Left ventricle myocardium inferior (tissue), 1 donor: ENCODE measurements around the gene LRRC71. TPM values are rescaled to one million over a fixed set of nuclear protein-coding genes. Genes with fewer than 3 reads are reported as not detected.

Experiments
- DNase-seq: peaks from one replicate; pipeline ENCODE4 v3.0.0-alpha.2; 2020
- H3K27ac ChIP-seq: fragments of 200-600 bp; replicated peaks from 2 replicates; pipeline ENCODE4 v1.8.0; 2021
- H3K27me3 ChIP-seq: fragments of 200-600 bp; 2 replicates; pipeline ENCODE4 v1.8.0; 2021; ENCODE audit warnings: low read depth
- H3K36me3 ChIP-seq: fragments of 200-600 bp; 2 replicates; pipeline ENCODE4 v1.8.0; 2021
- H3K4me1 ChIP-seq: fragments of 200-600 bp; 2 replicates; pipeline ENCODE4 v1.8.0; 2021
- H3K4me3 ChIP-seq: fragments of 200-600 bp; 2 replicates; pipeline ENCODE4 v1.8.0; 2021; ENCODE audit warnings: mild to moderate bottlenecking, moderate library complexity
- H3K9me3 ChIP-seq: fragments of 200-600 bp; replicated peaks from 2 replicates; pipeline ENCODE4 v1.8.0; 2021
- intact Hi-C: fragments of 100-400 bp; cut with micrococcal nuclease; formaldehyde crosslinking; loops from one replicate; pipeline ENCODE4 v1.11.0; 2022
- total RNA-seq: library from RNA; stranded (reverse); fragmentation: NEBNext Ultra II Directional; extraction: Animal tissue kit (Norgen Biotek cat#: 25700); gene quantifications from one replicate; pipeline ENCODE4 v1.2.1, GENCODE V29; 2021
- TF ChIP-seq, protein P1 (sequence below): fragments of 200-600 bp; IDR thresholded peaks from 2 replicates; pipeline ENCODE4 v1.8.0; 2021; ENCODE audit warnings: antibody characterized with exemption, mild to moderate bottlenecking, borderline replicate concordance
- donor health status: DM: no; HTN: yes; CAD: no; lungs with severe emphysema.

The LRRC71 gene
- total RNA-seq, 1 donor from 2014 or later = 0.27 TPM

DNA sequence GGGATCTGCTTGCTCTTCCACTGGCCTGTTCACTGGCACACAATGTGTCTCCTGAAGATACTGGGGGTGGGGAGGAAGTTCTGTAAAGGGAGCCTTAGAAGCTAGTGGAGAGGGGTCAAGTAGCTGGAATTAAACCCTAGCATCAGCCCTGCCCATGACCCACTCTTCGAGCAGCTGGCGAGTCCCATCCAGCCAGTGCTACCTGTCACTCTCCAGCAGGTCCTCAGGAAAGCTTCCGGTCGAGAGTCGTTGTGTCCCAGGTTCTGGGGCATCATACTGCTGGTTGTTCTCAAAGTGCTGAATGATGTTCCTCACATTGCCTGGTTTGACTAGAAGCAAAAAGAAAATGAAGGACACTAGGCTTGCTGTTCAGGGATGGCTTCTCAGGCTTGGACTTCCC lies 30.9 kb downstream of the LRRC71 start:
- no peak overlapping the region for H3K27ac ChIP-seq
- TF ChIP-seq, protein P1, sequence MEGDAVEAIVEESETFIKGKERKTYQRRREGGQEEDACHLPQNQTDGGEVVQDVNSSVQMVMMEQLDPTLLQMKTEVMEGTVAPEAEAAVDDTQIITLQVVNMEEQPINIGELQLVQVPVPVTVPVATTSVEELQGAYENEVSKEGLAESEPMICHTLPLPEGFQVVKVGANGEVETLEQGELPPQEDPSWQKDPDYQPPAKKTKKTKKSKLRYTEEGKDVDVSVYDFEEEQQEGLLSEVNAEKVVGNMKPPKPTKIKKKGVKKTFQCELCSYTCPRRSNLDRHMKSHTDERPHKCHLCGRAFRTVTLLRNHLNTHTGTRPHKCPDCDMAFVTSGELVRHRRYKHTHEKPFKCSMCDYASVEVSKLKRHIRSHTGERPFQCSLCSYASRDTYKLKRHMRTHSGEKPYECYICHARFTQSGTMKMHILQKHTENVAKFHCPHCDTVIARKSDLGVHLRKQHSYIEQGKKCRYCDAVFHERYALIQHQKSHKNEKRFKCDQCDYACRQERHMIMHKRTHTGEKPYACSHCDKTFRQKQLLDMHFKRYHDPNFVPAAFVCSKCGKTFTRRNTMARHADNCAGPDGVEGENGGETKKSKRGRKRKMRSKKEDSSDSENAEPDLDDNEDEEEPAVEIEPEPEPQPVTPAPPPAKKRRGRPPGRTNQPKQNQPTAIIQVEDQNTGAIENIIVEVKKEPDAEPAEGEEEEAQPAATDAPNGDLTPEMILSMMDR = no peak
- intact Hi-C loops = no loop called here
- no peaks in the 10 kb centered on the region for H3K9me3 ChIP-seq
- DNase-seq = no peak
- no peaks in the 10 kb centered on the region for H3K27me3 ChIP-seq
- no peak overlapping the region for H3K4me3 ChIP-seq
- no peaks in the 10 kb centered on the region for H3K4me1 ChIP-seq
- peaks cover 100% of the 10 kb centered on the region for H3K36me3 ChIP-seq

GRCh38 chr1:156953571-156953970 lies 33.1 kb downstream of the LRRC71 start:
- intact Hi-C loops = no loop called here
- Histone ChIP-seq H3K4me3 (no peak overlapping the region), H3K9me3 (no peaks in the 10 kb centered on the region), H3K4me1 (no peaks in the 10 kb centered on the region), H3K27ac (no peak overlapping the region), H3K27me3 (no peaks in the 10 kb centered on the region), H3K36me3 (peaks cover 100% of the 10 kb centered on the region)
- TF ChIP-seq, protein P1 = no peak
- no peak for DNase-seq

DNA sequence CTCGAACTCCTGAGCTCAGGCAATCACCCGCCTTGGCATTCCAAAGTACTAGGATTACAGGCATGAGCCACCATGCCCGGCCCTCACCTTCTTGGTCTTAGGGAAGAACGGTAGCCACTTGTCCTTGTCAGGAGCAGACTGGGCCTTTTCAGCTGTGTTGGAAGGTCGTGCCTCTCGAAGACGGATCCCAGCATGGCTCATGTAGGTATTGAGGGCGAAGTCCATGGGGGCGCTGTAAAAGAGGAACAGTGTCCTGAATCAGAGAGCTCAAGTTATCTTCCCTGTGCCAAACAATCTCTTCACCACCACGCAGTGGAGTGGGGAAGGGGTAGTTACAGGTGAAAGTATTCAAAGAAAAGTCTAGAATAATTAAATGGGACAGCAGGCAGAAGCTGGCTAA lies 35.9 kb downstream of the LRRC71 start:
- no peaks in the 10 kb centered on the region for H3K9me3 ChIP-seq
- TF ChIP-seq, protein P1 = no peak
- no peak overlapping the region for H3K4me3 ChIP-seq
- H3K27ac ChIP-seq = no peak overlapping the region
- peaks cover 97% of the 10 kb centered on the region for H3K36me3 ChIP-seq
- no peaks in the 10 kb centered on the region for H3K27me3 ChIP-seq
- DNase-seq = no peak
- no peaks in the 10 kb centered on the region for H3K4me1 ChIP-seq
- intact Hi-C loops = no loop called here

GRCh38 chr1:156957634-156958033 lies 37.2 kb downstream of the LRRC71 start:
- TF ChIP-seq, protein P1 = no peak
- H3K4me1 ChIP-seq = no peaks in the 10 kb centered on the region
- H3K27ac ChIP-seq = no peak overlapping the region
- peaks cover 97% of the 10 kb centered on the region for H3K36me3 ChIP-seq
- H3K27me3 ChIP-seq = no peaks in the 10 kb centered on the region
- intact Hi-C loops = no loop called here
- H3K4me3 ChIP-seq = no peak overlapping the region
- no peaks in the 10 kb centered on the region for H3K9me3 ChIP-seq
- DNase-seq = no peak

- no peak for DNase-seq
- Histone ChIP-seq H3K27me3 (no peaks in the 10 kb centered on the region), H3K36me3 (peaks cover 97% of the 10 kb centered on the region), H3K4me1 (no peaks in the 10 kb centered on the region), H3K4me3 (no peak overlapping the region), H3K27ac (no peak overlapping the region), H3K9me3 (no peaks in the 10 kb centered on the region)
- TF ChIP-seq, protein P1 = no peak
- intact Hi-C loops = no loop called here
Measured at GRCh38 chr1:156958247-156958714, 37.8 kb downstream of the LRRC71 start.
